HG03520 (cell line): ENCODE measurements around the gene ZNF568.

ENCODE experiments used
- ATAC-seq: cut with Tn5 transposase; IDR thresholded peaks from one replicate; pipeline ENCODE4 v1.9.1; 2021; ENCODE audit warnings: mild to moderate bottlenecking, moderate library complexity; ENCODE audit not compliant: unreplicated experiment

Gene ZNF568

GRCh38 chr19:36997843-36998235 is 81.7 kb downstream of the ZNF568 start:
- ATAC-seq: no peak

GRCh38 chr19:36999313-36999712 is 83.2 kb downstream of the ZNF568 start:
- ATAC-seq: no peak

DNA sequence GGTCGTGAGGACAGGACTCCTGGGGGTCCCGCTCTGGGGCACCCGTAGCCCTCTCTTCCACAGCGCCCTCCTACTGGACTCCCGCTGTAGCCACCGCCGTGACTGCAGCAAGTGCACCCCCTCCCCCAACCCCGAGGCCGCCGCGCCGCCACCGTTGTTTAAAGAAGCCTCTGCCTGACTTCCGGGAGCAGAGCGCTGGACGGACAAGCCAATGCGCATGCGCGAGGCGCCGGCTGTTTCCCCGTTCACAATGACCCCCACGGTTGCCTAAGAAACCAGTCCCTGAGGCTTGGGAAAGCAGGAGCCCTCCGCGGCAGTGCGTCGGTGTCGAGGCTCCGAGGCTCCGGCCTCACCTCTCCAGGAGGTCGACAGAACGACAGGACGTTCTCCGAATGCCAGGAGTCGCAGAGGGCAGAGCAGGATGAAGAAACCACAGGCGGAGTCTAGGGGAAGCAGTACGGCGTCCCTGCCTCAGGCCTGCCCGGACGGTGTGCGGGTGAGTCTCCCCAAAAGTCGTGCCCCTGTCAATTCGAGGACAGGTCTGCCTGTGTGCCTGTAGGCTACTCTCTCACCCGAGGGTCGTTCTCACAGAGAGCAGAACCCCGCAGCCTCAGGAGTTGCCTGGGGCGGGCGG is 91.6 kb downstream of the ZNF568 start:
- ATAC-seq: no peak

DNA sequence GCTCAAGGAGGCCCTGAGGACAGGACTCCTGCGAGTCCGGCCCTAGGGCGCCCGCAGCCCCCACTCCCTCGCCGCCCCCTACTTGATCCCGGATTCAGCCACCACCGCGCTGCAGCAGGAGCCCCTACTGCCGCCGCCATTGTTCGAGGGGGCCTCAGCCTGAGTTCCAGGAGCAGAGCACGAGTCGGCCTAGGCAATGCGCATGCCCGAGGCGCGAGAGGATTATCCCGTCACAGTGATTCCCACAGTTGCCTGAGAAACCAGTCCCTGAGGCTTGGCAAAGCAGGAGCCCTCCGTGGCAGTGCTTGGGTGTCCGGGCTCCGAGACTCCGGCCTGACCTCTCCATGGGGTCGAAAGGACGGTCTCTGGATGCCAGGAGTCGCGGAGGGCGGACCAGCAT is 93.7 kb downstream of the ZNF568 start:
- no peak for ATAC-seq

GRCh38 chr19:37012093-37012745 is 96.1 kb downstream of the ZNF568 start:
- no peak for ATAC-seq

GRCh38 chr19:37014456-37014855 is 98.3 kb downstream of the ZNF568 start:
- ATAC-seq: no peak

DNA sequence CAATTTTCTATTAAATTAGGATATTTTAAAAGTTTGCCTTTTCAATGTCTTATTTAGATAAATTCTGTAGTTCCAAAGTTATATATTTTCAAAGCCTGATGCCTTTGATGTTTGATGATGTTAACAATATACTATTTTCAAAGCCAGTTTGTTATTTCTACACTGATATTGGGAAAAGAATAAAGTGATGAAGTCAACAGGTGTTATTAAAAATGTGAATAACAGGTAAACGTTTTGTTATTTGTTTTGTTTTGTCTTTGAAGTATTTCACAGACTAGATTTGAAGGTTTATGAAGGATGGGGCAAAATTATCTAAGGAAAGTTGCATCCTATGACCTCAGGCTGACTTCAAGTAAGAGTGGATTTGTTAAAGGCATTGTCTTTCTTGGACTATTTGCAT is 129.0 kb downstream of the ZNF568 start:
- no peak for ATAC-seq
